ENCODE results near the gene LTC4S.
A peak's percentile ranks its signal among the peaks of the same experiment; 100 is the strongest.

Gene LTC4S

GRCh38 chr5:179795863-179796833 lies 2.4 kb downstream of the LTC4S start:
- peak in 13 of 14 donors; percentile 31 to 84 (median 64) for DNase-seq

- DNase-seq, result no peak
Observed at GRCh38 chr5:179796877-179797608, 3.3 kb downstream of the LTC4S start.

- DNase-seq, result no peak
Observed at GRCh38 chr5:179797741-179798140, 4.0 kb downstream of the LTC4S start.

GRCh38 chr5:179798144-179798770 lies 4.5 kb downstream of the LTC4S start:
- no peak for DNase-seq

- DNase-seq, result no peak
Observed at GRCh38 chr5:179798771-179799643, 5.2 kb downstream of the LTC4S start.

GRCh38 chr5:179799644-179799973 lies 5.8 kb downstream of the LTC4S start:
- DNase-seq, result no peak

GRCh38 chr5:179800071-179800695 lies 6.4 kb downstream of the LTC4S start:
- DNase-seq, result no peak

- no peak for DNase-seq
Observed at GRCh38 chr5:179800696-179801201, 7.0 kb downstream of the LTC4S start.

GRCh38 chr5:179801304-179802206 lies 7.8 kb downstream of the LTC4S start:
- DNase-seq, result peak in 6 of 14 donors; percentile 5 to 38 (median 28)

- DNase-seq, result peak in 1 of 14 donors; percentile 84
Observed at GRCh38 chr5:179802207-179802883, 8.6 kb downstream of the LTC4S start.

GRCh38 chr5:179802950-179803562 lies 9.3 kb downstream of the LTC4S start:
- no peak for DNase-seq

GRCh38 chr5:179803651-179804554 lies 10.1 kb downstream of the LTC4S start:
- DNase-seq, result no peak

- DNase-seq, result no peak
Observed at GRCh38 chr5:179804555-179804947, 10.8 kb downstream of the LTC4S start.

GRCh38 chr5:179805070-179805528 lies 11.3 kb downstream of the LTC4S start:
- no peak for DNase-seq

- peak in 10 of 14 donors; percentile 27 to 76 (median 46) for DNase-seq
Observed at GRCh38 chr5:179805529-179806249, 11.9 kb downstream of the LTC4S start.

- peak in 11 of 14 donors; percentile 28 to 83 (median 57) for DNase-seq
Observed at GRCh38 chr5:179806250-179807048, 12.7 kb downstream of the LTC4S start, which contains the start of gene MGAT4B. Gene MGAT4B (minus strand): TSS chr5:179806866. CDS start chr5:179806583, 283 bp downstream.
